OCI-LY7 (cell line): ENCODE measurements around the gene DIPK1A.

ENCODE experiments used
- EZH2phosphoT487 ChIP-seq: fragments of 200-600 bp; sonication (generic); IDR thresholded peaks from 2 replicates; pipeline ENCODE4 v1.6.1; 2018; ENCODE audit warnings: low read depth, borderline replicate concordance, mild to moderate bottlenecking, mixed run types, antibody characterized with exemption, low read length, moderate library complexity, mixed read lengths
- TF ChIP-seq, protein P1 (sequence below): fragments of 200-600 bp; sonication (generic); conservative IDR thresholded peaks from 2 replicates; pipeline ENCODE4 v1.5.1; 2014; ENCODE audit warnings: mild to moderate bottlenecking, antibody characterized with exemption, low read length, moderate library complexity, mixed read lengths

GRCh38 chr1:92864131-92864530, 97.1 kb downstream of the DIPK1A start:
- TF ChIP-seq, protein P1, sequence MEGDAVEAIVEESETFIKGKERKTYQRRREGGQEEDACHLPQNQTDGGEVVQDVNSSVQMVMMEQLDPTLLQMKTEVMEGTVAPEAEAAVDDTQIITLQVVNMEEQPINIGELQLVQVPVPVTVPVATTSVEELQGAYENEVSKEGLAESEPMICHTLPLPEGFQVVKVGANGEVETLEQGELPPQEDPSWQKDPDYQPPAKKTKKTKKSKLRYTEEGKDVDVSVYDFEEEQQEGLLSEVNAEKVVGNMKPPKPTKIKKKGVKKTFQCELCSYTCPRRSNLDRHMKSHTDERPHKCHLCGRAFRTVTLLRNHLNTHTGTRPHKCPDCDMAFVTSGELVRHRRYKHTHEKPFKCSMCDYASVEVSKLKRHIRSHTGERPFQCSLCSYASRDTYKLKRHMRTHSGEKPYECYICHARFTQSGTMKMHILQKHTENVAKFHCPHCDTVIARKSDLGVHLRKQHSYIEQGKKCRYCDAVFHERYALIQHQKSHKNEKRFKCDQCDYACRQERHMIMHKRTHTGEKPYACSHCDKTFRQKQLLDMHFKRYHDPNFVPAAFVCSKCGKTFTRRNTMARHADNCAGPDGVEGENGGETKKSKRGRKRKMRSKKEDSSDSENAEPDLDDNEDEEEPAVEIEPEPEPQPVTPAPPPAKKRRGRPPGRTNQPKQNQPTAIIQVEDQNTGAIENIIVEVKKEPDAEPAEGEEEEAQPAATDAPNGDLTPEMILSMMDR = no peak
- TF ChIP-seq EZH2phosphoT487 = no peak
